Esophagus squamous epithelium (tissue), 5 donors: ENCODE results near the gene CACNB2. TPM values are rescaled to one million over a fixed set of nuclear protein-coding genes. Genes with fewer than 3 reads are reported as not detected.

Experiments
- DNase-seq: peaks from one replicate; lab custom pipeline; 2025; lab: John Stamatoyannopoulos, UW
- H3K27ac ChIP-seq, 4 donors: fragments of 200-600 bp; sonication (generic); one replicate each; pipeline ENCODE4 v1.5.1; 2016 to 2019; ENCODE audit warnings: mild to moderate bottlenecking in 1 of 4
- H3K27me3 ChIP-seq, 4 donors: fragments of 200-600 bp; sonication (generic); 1 replicate in 3 of 4; 2 replicates in 1 of 4; pipeline versions ENCODE4 v1.5.1 to v1.6.0; 2017 to 2021; ENCODE audit warnings: antibody characterized with exemption in 1 of 4
- H3K36me3 ChIP-seq, 3 donors: fragments of 200-600 bp; sonication (generic); one replicate each; pipeline ENCODE4 v1.5.1; 2016 to 2019
- H3K4me1 ChIP-seq, 3 donors: fragments of 200-600 bp; sonication (generic); one replicate each; pipeline ENCODE4 v1.5.1; 2017 to 2019
- H3K4me3 ChIP-seq, 4 donors: fragments of 200-600 bp; sonication (generic); 1 replicate in 3 of 4; 2 replicates in 1 of 4; pipeline ENCODE4 v1.5.1; 2016 to 2019; ENCODE audit warnings: mild to moderate bottlenecking in 2 of 4, moderate library complexity in 1 of 4
- H3K9me3 ChIP-seq, 3 donors: fragments of 200-600 bp; sonication (generic); one replicate each; pipeline ENCODE4 v1.5.1; 2016 to 2019
- POLR2A ChIP-seq, 4 donors: fragments of 450-650 bp; IDR thresholded peaks; one replicate each; pipeline ENCODE4 v1.6.1; 2017; ENCODE audit warnings: antibody characterized with exemption in 4 of 4, mild to moderate bottlenecking in 4 of 4, moderate library complexity in 3 of 4
- WGBS, 2 donors: methylation state at CpG; one replicate each; pipeline ENCODE4 v1.1.5; 2018; 5-methylcytosine and 5-hydroxymethylcytosine counted together
- intact Hi-C: fragments of 100-400 bp; cut with DNase I; formaldehyde crosslinking; loops from one replicate; pipeline ENCODE4 v1.15.0; 2022
- total RNA-seq, 4 donors: library from RNA; depleted of rRNA; stranded (reverse); fragments of >200 nt; gene quantifications; one replicate each; pipeline ENCODE4 v1.1.0, GENCODE V29; 2016
- TF ChIP-seq, protein P1 (sequence below), 6 experiments: fragments of 450-650 bp in 4 of 6; fragments of 200-600 bp in 2 of 6; sonication (generic) in 2 of 6; IDR thresholded peaks; one replicate each; pipeline ENCODE4 v1.5.1; 2016 to 2019; ENCODE audit warnings: antibody characterized with exemption in 6 of 6, mild to moderate bottlenecking in 4 of 6, moderate library complexity in 4 of 6
- donor health status: DM: yes; HTN: yes; CAD: no.

CACNB2 gene
- total RNA-seq, 4 donors from 2014 or later: 0.91 to 37.0 (median 5.7) TPM

DNA sequence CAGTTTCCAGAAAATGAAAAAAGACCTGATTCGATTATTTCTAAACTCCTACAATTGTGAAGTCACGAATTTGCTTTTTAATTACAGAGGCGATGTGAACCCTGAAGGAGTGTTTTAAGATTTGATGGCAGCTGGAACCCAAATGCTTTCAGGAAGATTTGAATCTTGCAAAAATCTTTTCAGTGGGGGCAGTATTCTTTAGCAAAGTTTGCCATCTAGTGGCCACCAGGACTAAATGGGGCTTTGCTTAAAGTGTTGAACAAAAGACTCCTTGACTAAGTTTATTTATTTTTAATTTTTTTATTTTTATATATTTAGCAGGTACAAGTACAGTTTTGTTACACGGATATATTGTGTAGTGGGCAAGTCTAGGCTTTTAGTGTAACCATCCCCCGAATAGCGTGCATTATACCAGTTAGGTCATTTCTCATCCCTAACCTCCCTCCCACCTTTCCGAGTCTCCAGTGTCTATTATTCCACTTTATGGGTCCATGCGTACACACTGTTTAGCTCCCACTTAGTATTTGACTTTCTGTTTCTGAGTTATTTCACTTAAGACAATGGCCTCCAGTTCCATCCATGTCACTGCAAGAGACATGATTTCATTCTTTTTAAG lies 98.8 kb downstream of the CACNB2 start:
- Histone ChIP-seq H3K9me3 (no peaks in the 10 kb centered on the region), H3K27ac (peak overlapping the region in 1 of 4 donors; percentile 62), H3K27me3 (no peaks in the 10 kb centered on the region), H3K4me1 (peaks cover 0 to 16% (median 0%) of the 10 kb centered on the region in 3 donors), H3K4me3 (no peak overlapping the region), H3K36me3 (no peaks in the 10 kb centered on the region)
- 39 to 43% methylated on average over 8 of the region's 8 CpGs for WGBS, 2 donors
- DNase-seq: no peak
- TF ChIP-seq POLR2A (IDR thresholded peaks at IDR 0.05): no peak
- TF ChIP-seq, protein P1, sequence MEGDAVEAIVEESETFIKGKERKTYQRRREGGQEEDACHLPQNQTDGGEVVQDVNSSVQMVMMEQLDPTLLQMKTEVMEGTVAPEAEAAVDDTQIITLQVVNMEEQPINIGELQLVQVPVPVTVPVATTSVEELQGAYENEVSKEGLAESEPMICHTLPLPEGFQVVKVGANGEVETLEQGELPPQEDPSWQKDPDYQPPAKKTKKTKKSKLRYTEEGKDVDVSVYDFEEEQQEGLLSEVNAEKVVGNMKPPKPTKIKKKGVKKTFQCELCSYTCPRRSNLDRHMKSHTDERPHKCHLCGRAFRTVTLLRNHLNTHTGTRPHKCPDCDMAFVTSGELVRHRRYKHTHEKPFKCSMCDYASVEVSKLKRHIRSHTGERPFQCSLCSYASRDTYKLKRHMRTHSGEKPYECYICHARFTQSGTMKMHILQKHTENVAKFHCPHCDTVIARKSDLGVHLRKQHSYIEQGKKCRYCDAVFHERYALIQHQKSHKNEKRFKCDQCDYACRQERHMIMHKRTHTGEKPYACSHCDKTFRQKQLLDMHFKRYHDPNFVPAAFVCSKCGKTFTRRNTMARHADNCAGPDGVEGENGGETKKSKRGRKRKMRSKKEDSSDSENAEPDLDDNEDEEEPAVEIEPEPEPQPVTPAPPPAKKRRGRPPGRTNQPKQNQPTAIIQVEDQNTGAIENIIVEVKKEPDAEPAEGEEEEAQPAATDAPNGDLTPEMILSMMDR (IDR thresholded peaks at IDR 0.05): peak in 4 of 6 experiments; percentile 46 to 63 (median 54)
- intact Hi-C loops: no loop called here

DNA sequence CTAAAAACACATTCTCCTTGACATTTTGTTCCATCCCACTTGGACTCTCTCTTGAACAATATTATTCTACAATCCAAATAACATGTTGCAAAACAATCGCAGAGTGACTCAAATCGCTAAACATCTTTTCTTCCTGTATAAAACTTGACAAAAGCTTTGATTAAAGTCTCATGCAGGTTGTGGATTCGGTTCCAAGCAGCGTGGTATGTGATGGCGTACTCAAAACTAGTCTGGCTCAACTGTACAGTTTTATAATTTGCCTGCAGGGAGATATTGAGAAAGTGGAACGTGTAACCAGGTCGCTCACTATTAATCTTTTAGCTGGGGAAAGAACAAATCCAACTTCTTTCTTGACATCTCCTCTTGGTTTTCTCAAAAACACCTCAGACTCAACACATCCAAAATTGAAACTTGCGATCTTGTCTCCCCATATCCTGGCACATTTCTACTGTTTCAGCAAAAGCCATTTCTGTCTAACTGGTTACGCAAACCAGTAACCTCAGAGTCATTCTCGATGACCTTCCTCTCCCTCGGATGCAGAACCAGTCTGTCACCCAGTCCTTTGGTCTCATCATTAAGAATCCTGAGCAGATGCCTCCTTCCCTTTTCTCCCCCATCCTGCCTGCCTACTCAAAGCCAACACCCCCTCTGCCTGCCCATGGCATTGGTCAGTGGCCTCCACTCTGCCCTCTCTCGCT lies 100.1 kb downstream of the CACNB2 start:
- H3K4me1 ChIP-seq: peaks cover 0 to 16% (median 0%) of the 10 kb centered on the region in 3 donors
- DNase-seq: no peak
- TF ChIP-seq POLR2A (IDR thresholded peaks at IDR 0.05): no peak
- TF ChIP-seq, protein P1 (IDR thresholded peaks at IDR 0.05): no peak
- H3K27ac ChIP-seq: peak overlapping the region in 1 of 4 donors; percentile 70
- 54% methylated on average over 12 of the region's 12 CpGs for WGBS, 2 donors
- no peaks in the 10 kb centered on the region for H3K9me3 ChIP-seq
- H3K4me3 ChIP-seq: no peak overlapping the region
- no peaks in the 10 kb centered on the region for H3K27me3 ChIP-seq
- intact Hi-C loops: no loop called here
- H3K36me3 ChIP-seq: no peaks in the 10 kb centered on the region

DNA sequence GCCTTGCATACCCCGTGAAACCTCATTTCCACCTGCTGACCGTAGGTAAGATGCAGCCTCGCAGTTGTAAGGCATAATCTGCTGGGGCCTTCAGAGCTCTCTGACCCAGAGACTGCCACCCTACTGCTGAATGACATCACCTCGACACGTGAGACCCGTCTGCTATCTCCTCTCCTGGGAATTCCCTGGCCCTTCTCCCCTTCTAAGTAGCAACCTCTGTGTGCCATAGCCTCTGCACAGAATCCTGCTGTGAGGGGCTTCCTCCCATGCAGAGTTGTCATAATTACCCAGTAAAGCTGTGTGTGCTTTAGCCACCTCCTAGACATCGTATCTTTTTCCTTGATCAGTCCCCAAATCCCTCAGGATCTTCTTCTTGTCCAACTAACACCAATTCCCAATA lies 106.7 kb downstream of the CACNB2 start:
- H3K4me1 ChIP-seq: no peaks in the 10 kb centered on the region
- H3K4me3 ChIP-seq: no peak overlapping the region
- H3K27ac ChIP-seq: no peak overlapping the region
- no peak for DNase-seq
- no peaks in the 10 kb centered on the region for H3K9me3 ChIP-seq
- intact Hi-C loops: no loop called here
- no peaks in the 10 kb centered on the region for H3K27me3 ChIP-seq
- no peaks in the 10 kb centered on the region for H3K36me3 ChIP-seq
- TF ChIP-seq POLR2A (IDR thresholded peaks at IDR 0.05): no peak
- TF ChIP-seq, protein P1 (IDR thresholded peaks at IDR 0.05): no peak
- 71 to 76% methylated on average over 7 of the region's 7 CpGs for WGBS, 2 donors

DNA sequence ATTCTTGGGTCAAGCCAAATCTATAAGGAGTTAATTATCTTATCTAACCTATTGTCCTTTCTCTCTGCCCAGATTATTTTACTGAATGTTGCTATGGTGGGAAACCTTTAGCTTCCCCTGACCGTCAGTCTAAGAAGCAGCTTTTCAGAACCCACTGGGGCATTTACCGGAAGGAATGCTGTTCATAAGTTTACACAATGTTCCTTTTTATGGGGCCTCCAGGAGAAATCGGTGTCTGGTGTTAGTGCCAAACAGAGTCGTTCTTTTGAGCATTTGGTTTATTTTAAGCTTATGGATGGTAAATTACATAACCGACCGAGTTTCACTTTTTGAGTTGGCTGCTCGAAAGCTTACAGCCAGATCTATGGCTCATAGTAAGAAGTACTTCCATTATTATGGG lies 111.9 kb downstream of the CACNB2 start:
- TF ChIP-seq POLR2A (IDR thresholded peaks at IDR 0.05): no peak
- TF ChIP-seq, protein P1 (IDR thresholded peaks at IDR 0.05): no peak
- no peaks in the 10 kb centered on the region for H3K36me3 ChIP-seq
- H3K4me1 ChIP-seq: no peaks in the 10 kb centered on the region
- 50 to 53% methylated on average over 7 of the region's 7 CpGs for WGBS, 2 donors
- no peak overlapping the region for H3K27ac ChIP-seq
- H3K9me3 ChIP-seq: no peaks in the 10 kb centered on the region
- no peak overlapping the region for H3K4me3 ChIP-seq
- no peaks in the 10 kb centered on the region for H3K27me3 ChIP-seq
- no peak for DNase-seq
- intact Hi-C loops: no loop called here

DNA sequence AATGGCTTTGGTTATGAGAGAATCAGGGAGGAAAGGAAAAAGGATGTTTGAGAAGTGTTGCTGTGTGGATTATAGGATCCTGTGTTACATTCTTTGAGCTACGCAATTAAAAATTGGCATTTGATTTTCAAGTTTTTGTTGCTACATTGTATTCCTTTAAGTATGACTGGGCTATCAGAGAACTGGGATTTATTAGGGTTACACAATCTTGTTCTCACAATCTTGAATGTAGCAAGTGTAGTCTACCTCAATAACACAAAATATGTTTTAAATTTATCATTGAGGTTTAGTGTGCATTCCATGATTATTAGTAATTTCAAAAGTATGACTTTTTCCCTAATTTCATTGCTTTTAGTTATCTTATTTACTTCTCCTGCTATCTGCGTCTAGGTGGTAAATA lies 113.9 kb downstream of the CACNB2 start:
- intact Hi-C loops: no loop called here
- Histone ChIP-seq H3K4me3 (no peak overlapping the region), H3K27me3 (no peaks in the 10 kb centered on the region), H3K9me3 (no peaks in the 10 kb centered on the region), H3K4me1 (no peaks in the 10 kb centered on the region), H3K27ac (no peak overlapping the region), H3K36me3 (no peaks in the 10 kb centered on the region)
- DNase-seq: no peak
- WGBS, 2 donors: 80 to 82% methylated on average over 2 of the region's 2 CpGs
- TF ChIP-seq, protein P1 (IDR thresholded peaks at IDR 0.05): no peak
- no peak for TF ChIP-seq POLR2A (IDR thresholded peaks at IDR 0.05)
